HG03565 (cell line): ENCODE measurements around the gene NHLRC4.

Experiments used
- ATAC-seq: cut with Tn5 transposase; IDR thresholded peaks from one replicate; pipeline ENCODE4 v1.9.1; 2021; ENCODE audit warnings: mild to moderate bottlenecking, moderate library complexity; ENCODE audit not compliant: unreplicated experiment

NHLRC4 gene

GRCh38 chr16:552171-552570 is 14.6 kb upstream of the NHLRC4 start:
- no peak for ATAC-seq

- ATAC-seq = no peak
These were observed 13.1 kb upstream of the NHLRC4 start for GRCh38 chr16:553601-554296.

- ATAC-seq = no peak
These were observed 12.5 kb upstream of the NHLRC4 start for GRCh38 chr16:554297-554621.

GRCh38 chr16:554640-555365 is 12.0 kb upstream of the NHLRC4 start:
- no peak for ATAC-seq

- no peak for ATAC-seq
These were observed 11.0 kb upstream of the NHLRC4 start for GRCh38 chr16:555528-556473.

- ATAC-seq = no peak
These were observed 10.2 kb upstream of the NHLRC4 start for GRCh38 chr16:556474-557173.

GRCh38 chr16:557463-558297 is 9.1 kb upstream of the NHLRC4 start:
- no peak for ATAC-seq

GRCh38 chr16:558298-559020 is 8.3 kb upstream of the NHLRC4 start:
- no peak for ATAC-seq

- no peak for ATAC-seq
These were observed 7.8 kb upstream of the NHLRC4 start for GRCh38 chr16:559021-559380.

GRCh38 chr16:559411-560203 is 7.2 kb upstream of the NHLRC4 start:
- ATAC-seq = no peak

GRCh38 chr16:560204-560700 is 6.6 kb upstream of the NHLRC4 start, which contains the start of gene PRR35:
Gene PRR35 (plus strand): TSS chr16:560394. CDS start chr16:563295, 2,901 bp downstream.
- no peak for ATAC-seq

GRCh38 chr16:560701-561412 is 5.9 kb upstream of the NHLRC4 start:
- no peak for ATAC-seq

- ATAC-seq = no peak
These were observed 5.4 kb upstream of the NHLRC4 start for GRCh38 chr16:561413-561794.

GRCh38 chr16:561957-562938 is 4.6 kb upstream of the NHLRC4 start:
- no peak for ATAC-seq

GRCh38 chr16:563072-563644 is 3.6 kb upstream of the NHLRC4 start:
- ATAC-seq = no peak

- ATAC-seq = no peak
These were observed 2.0 kb upstream of the NHLRC4 start for GRCh38 chr16:564690-565418.
